Measurements from ENCODE around the gene PTPN13. TPM values are rescaled to one million over a fixed set of nuclear protein-coding genes. Genes with fewer than 3 reads are reported as not detected.

The PTPN13 gene
- total RNA-seq, 1 experiment from 2014 or later = 12.1 TPM

DNA sequence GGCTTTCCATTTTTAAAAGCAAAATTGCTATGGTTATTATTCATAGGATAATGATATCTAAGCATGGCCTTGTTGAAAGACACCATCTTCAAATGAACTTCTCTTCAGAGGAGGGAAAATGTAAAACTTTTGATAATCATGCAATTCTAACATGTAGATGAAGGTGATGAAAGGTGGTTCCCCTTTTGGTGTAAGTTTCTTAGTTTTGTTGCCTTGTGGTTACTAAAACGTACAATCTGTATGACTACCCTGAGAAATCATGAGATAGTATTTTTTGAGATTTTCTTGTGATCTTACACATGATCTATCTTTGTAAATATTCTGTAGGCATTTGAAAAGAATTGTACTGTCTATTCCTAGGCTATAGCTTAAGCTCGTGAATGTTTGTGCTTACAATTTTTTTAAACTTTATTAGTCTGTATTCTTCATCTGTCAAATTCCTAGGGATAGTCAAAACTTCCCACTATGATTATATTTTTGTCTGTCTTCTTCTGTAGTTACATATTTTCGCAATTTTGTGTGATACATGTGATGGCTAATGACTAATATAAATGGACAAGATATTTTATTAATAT lies 47.5 kb downstream of the PTPN13 start:
- POLR2A ChIA-PET (ENCODE audit: unreplicated experiment) = no interaction called here
- no peaks in the 10 kb centered on the region for H3F3A ChIP-seq (ENCODE audit: low read length, unreplicated experiment)
- DNase-seq (no peak), ATAC-seq (no peak)
- H3K27ac ChIP-seq (ENCODE audit: low read length) = no peak overlapping the region
- H3K4me2 ChIP-seq (ENCODE audit: low read length) = no peak overlapping the region
- no peaks in the 10 kb centered on the region for H3K9me2 ChIP-seq (replicated peaks; ENCODE audit: low read length)
- no TSS peak for BruUV-seq (replicated peaks)
- H3K4me3 ChIP-seq (ENCODE audit: low read length) = no peak overlapping the region
- H3K9ac ChIP-seq (ENCODE audit: low read length) = no peak overlapping the region
- intact Hi-C loops (cut with micrococcal nuclease) = no loop called here
- H4K20me1 ChIP-seq (ENCODE audit: low read length) = no peaks in the 10 kb centered on the region
- CTCF ChIA-PET = no interaction called here
- H3K9me3 ChIP-seq (ENCODE audit: low read length) = no peaks in the 10 kb centered on the region
- no peaks in the 10 kb centered on the region for H3K27me3 ChIP-seq (ENCODE audit: low read length)
- H3K79me2 ChIP-seq (ENCODE audit: low read length) = no peaks in the 10 kb centered on the region
- no peaks in the 10 kb centered on the region for H3K36me3 ChIP-seq (ENCODE audit: low read depth, low read length)
- H2AFZ ChIP-seq (ENCODE audit: low read length) = no peak overlapping the region
- no peaks in the 10 kb centered on the region for H3K4me1 ChIP-seq (ENCODE audit: insufficient read depth, low read length)
- no peak for TF ChIP-seq CTCF (conservative IDR thresholded peaks at IDR 0.05; ENCODE audit: low read depth, low read length)
- no peak for TF ChIP-seq EZH2phosphoT487 (IDR thresholded peaks at IDR 0.05; ENCODE audit: borderline replicate concordance, low read length)
- no peak for TF ChIP-seq EZH2 (IDR thresholded peaks at IDR 0.05; ENCODE audit: low read length, unreplicated experiment)

DNA sequence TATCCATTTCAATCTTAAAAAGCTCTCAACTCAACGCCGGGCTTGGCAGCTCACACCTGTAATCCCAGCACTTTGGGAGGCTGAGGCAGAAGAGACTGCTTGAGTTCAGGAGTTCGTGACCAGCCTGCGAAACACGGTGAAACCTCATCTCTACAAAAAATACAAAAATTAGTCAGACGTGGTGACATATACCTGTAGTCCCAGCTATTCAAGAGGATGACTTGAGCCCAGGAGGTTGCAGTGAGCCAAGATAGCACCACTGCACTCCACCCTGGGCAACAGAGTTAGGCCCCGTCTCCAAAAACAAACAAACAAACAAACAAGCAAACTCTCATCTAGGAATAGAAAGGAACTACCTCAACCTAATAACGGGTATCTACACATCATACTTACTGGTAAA lies 50.8 kb downstream of the PTPN13 start:
- no peaks in the 10 kb centered on the region for H3K9me2 ChIP-seq (replicated peaks; ENCODE audit: low read length)
- intact Hi-C loops (cut with micrococcal nuclease) = no loop called here
- H3F3A ChIP-seq (ENCODE audit: low read length, unreplicated experiment) = no peaks in the 10 kb centered on the region
- ChIA-PET POLR2A (ENCODE audit: unreplicated experiment) (no interaction called here), CTCF (no interaction called here)
- TF ChIP-seq EZH2phosphoT487 (IDR thresholded peaks at IDR 0.05; ENCODE audit: borderline replicate concordance, low read length) = no peak
- TF ChIP-seq CTCF (conservative IDR thresholded peaks at IDR 0.05; ENCODE audit: low read depth, low read length) = no peak
- TF ChIP-seq EZH2 (IDR thresholded peaks at IDR 0.05; ENCODE audit: low read length, unreplicated experiment) = no peak
- BruUV-seq (replicated peaks) = no TSS peak
- H3K9ac ChIP-seq (ENCODE audit: low read length) = no peak overlapping the region
- H3K9me3 ChIP-seq (ENCODE audit: low read length) = no peaks in the 10 kb centered on the region
- ATAC-seq (no peak), DNase-seq (no peak)
- H3K4me3 ChIP-seq (ENCODE audit: low read length) = no peak overlapping the region
- H3K4me1 ChIP-seq (ENCODE audit: insufficient read depth, low read length) = no peaks in the 10 kb centered on the region
- no peak overlapping the region for H3K4me2 ChIP-seq (ENCODE audit: low read length)
- H2AFZ ChIP-seq (ENCODE audit: low read length) = no peak overlapping the region
- H3K79me2 ChIP-seq (ENCODE audit: low read length) = no peaks in the 10 kb centered on the region
- no peaks in the 10 kb centered on the region for H3K27me3 ChIP-seq (ENCODE audit: low read length)
- H3K36me3 ChIP-seq (ENCODE audit: low read depth, low read length) = no peaks in the 10 kb centered on the region; the same call in 1 of the 2 replicates
- H3K27ac ChIP-seq (ENCODE audit: low read length) = no peak overlapping the region
- no peaks in the 10 kb centered on the region for H4K20me1 ChIP-seq (ENCODE audit: low read length)

DNA sequence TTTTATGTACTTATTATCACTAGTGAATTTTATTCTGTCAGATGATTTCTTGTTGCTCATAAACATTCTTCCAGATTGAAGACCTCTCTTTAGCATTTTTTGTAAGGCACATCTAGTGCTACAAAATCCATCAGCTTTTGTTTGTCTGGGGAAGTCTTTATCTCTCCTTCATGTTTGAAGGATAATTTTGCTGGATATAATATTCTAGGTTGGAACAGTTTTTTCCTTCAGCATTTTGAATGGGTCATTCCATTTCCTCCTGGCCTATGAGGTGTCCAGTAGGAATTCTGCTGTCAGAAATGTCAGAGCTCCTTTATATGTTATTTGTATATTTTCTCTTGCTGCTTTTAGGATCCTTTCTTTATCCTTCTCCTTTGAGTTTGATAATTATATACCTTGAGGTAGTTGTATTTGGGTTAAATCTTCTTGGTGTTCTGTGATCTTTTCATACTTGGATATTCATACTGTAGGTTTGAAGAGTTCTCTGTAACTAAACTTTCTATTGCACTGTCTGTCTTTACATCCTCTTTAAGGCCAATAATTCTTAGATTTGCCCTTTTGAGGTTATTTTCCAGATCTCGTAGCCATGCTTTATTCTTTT lies 58.3 kb downstream of the PTPN13 start:
- Histone ChIP-seq H4K20me1 (ENCODE audit: low read length) (no peaks in the 10 kb centered on the region), H3K4me2 (ENCODE audit: low read length) (no peak overlapping the region), H3K27me3 (ENCODE audit: low read length) (no peaks in the 10 kb centered on the region), H2AFZ (ENCODE audit: low read length) (no peak overlapping the region), H3K9me2 (replicated peaks; ENCODE audit: low read length) (no peaks in the 10 kb centered on the region), H3K4me1 (ENCODE audit: insufficient read depth, low read length) (no peaks in the 10 kb centered on the region), H3K9ac (ENCODE audit: low read length) (no peak overlapping the region), H3K27ac (ENCODE audit: low read length) (no peak overlapping the region), H3K79me2 (ENCODE audit: low read length) (no peaks in the 10 kb centered on the region), H3K4me3 (ENCODE audit: low read length) (no peak overlapping the region), H3K9me3 (ENCODE audit: low read length) (peaks cover 11% of the 10 kb centered on the region), H3K36me3 (ENCODE audit: low read depth, low read length) (no peaks in the 10 kb centered on the region; the same call in 1 of the 2 replicates), H3F3A (ENCODE audit: low read length, unreplicated experiment) (no peaks in the 10 kb centered on the region)
- DNase-seq (no peak), ATAC-seq (no peak)
- ChIA-PET POLR2A (ENCODE audit: unreplicated experiment) (no interaction called here), CTCF (no interaction called here)
- intact Hi-C loops (cut with micrococcal nuclease) = no loop called here
- BruUV-seq (replicated peaks) = no TSS peak
- no peak for TF ChIP-seq EZH2phosphoT487 (IDR thresholded peaks at IDR 0.05; ENCODE audit: borderline replicate concordance, low read length)
- TF ChIP-seq CTCF (conservative IDR thresholded peaks at IDR 0.05; ENCODE audit: low read depth, low read length) = no peak
- no peak for TF ChIP-seq EZH2 (IDR thresholded peaks at IDR 0.05; ENCODE audit: low read length, unreplicated experiment)
